ENCODE results near the gene DHRS7B.

GRCh38 chr17:21186399-21187187 lies 59.8 kb downstream of the DHRS7B start:
- TF ChIP-seq ATF2 (CRISPR knock-in tag; IDR thresholded peaks at IDR 0.05) = no peak
- TF ChIP-seq ZNF311 (CRISPR knock-in tag; IDR thresholded peaks at IDR 0.05) = no peak
- TF ChIP-seq SREBF2 (CRISPR knock-in tag; IDR thresholded peaks at IDR 0.05) = no peak
- TF ChIP-seq MAFK (IDR thresholded peaks at IDR 0.05; ENCODE audit: low read length) = no peak
- TF ChIP-seq CTCF (IDR thresholded peaks at IDR 0.05 in 2 of 3, conservative IDR thresholded peaks at IDR 0.05 in 1 of 3; ENCODE audit: insufficient read depth in 2 of 3, low read depth in 1 of 3, low read length in 3 of 3) = no peak
- no peak for TF ChIP-seq HNRNPL (IDR thresholded peaks at IDR 0.05; ENCODE audit: low read depth, low read length)
- no peak for TF ChIP-seq ZNF655 (CRISPR knock-in tag; IDR thresholded peaks at IDR 0.05)
- no peak for TF ChIP-seq E2F1 (CRISPR knock-in tag; IDR thresholded peaks at IDR 0.05)
- TF ChIP-seq FOXK2 (conservative IDR thresholded peaks at IDR 0.05 in 1 of 2, IDR thresholded peaks at IDR 0.05 in 1 of 2; ENCODE audit: low read depth in 2 of 2) = no peak
- TF ChIP-seq CAMTA2 (CRISPR knock-in tag; conservative IDR thresholded peaks at IDR 0.05) = no peak
- no peak for TF ChIP-seq EZH2 (IDR thresholded peaks at IDR 0.05; ENCODE audit: borderline replicate concordance, low read depth, low read length)
